K562 (cell line): ENCODE measurements around the gene STK36. TPM values are rescaled to one million over a fixed set of nuclear protein-coding genes. Genes with fewer than 3 reads are reported as not detected.

Experiments used
- CBX5 ChIP-seq: IDR thresholded peaks from 2 replicates; pipeline ENCODE4 v1.6.1; 2014; ENCODE audit warnings: low read depth, borderline replicate concordance
- DPF2 ChIP-seq: fragments of 450-650 bp; IDR thresholded peaks from 2 replicates; pipeline ENCODE4 v1.6.1; 2016
- EP400 ChIP-seq: fragments of 450-650 bp; IDR thresholded peaks from 2 replicates; pipeline ENCODE4 v1.6.1; 2017; ENCODE audit warnings: antibody characterized with exemption, mild to moderate bottlenecking, moderate library complexity
- FOXP4 ChIP-seq: sonication (generic); formaldehyde crosslinking; IDR thresholded peaks from 2 replicates; pipeline ENCODE4 v1.8.0; 2022; ENCODE audit warnings: mild to moderate bottlenecking, missing genetic modification reagents, borderline replicate concordance
- HDAC1 ChIP-seq, 2 experiments: fragments of 450-650 bp; IDR thresholded peaks; 2 replicates each; pipeline ENCODE4 v1.6.1; 2016 to 2017; ENCODE audit warnings: inconsistent platforms in 1 of 2, mild to moderate bottlenecking in 1 of 2, moderate library complexity in 1 of 2
- MAFG ChIP-seq: fragments of 450-650 bp; conservative IDR thresholded peaks from 2 replicates; pipeline ENCODE4 v1.6.1; 2016; ENCODE audit warnings: missing genetic modification characterization, missing compliant biosample characterization
- MAX ChIP-seq: sonication (generic); formaldehyde crosslinking; IDR thresholded peaks from 2 replicates; pipeline ENCODE4 v1.9.0; 2022; ENCODE audit warnings: mild to moderate bottlenecking, missing genetic modification reagents
- MLLT1 ChIP-seq, 2 experiments: fragments of 450-650 bp; IDR thresholded peaks; 2 replicates each; pipeline ENCODE4 v1.6.1; 2016
- NR4A1 ChIP-seq, 2 experiments: fragments of 250-450 bp in 1 of 2; fragments of 450-650 bp in 1 of 2; sonication (Bioruptor Pico) in 1 of 2; IDR thresholded peaks; 2 replicates each; pipeline versions ENCODE4 v1.4.0 to v1.6.1; 2016 to 2020; ENCODE audit warnings: mild to moderate bottlenecking in 2 of 2, missing compliant biosample characterization in 1 of 2, missing genetic modification characterization in 1 of 2, moderate library complexity in 1 of 2
- PHF21A ChIP-seq: fragments of 450-650 bp; IDR thresholded peaks from 2 replicates; pipeline ENCODE4 v1.6.1; 2017; ENCODE audit warnings: low read depth, borderline replicate concordance
- SIX5 ChIP-seq, 2 experiments: IDR thresholded peaks; 2 replicates each; pipeline ENCODE4 v1.6.1; 2011; ENCODE audit warnings: low read length in 2 of 2, borderline replicate concordance in 1 of 2, low read depth in 1 of 2, mild to moderate bottlenecking in 1 of 2, moderate library complexity in 1 of 2; ENCODE audit not compliant: insufficient read depth in 1 of 2
- SNAPC5 ChIP-seq: fragments of 250-450 bp; sonication (Bioruptor Pico); IDR thresholded peaks from 2 replicates; pipeline ENCODE4 v1.8.0; 2021; ENCODE audit warnings: moderate library complexity, mild to moderate bottlenecking, inconsistent platforms
- STAT6 ChIP-seq: sonication (generic); formaldehyde crosslinking; IDR thresholded peaks from 2 replicates; pipeline ENCODE4 v1.8.1; 2023; ENCODE audit warnings: mild to moderate bottlenecking, missing genetic modification reagents
- polyA plus RNA-seq, 8 experiments: library from polyadenylated mRNA; depleted of rRNA in 4 of 8; stranded (reverse) in 5 of 8; unstranded in 3 of 8; fragments of >200 nt; fragmentation: Nextera tagmentation in 2 of 8; fragmentation: Illumina TruSeq in 1 of 8; extraction: Ambion mirVana in 2 of 8; extraction: Trizol in 1 of 8; gene quantifications; 2 replicates each; pipeline versions ENCODE4 v1.2.1 to v1.2.3, GENCODE V29; 2011 to 2014; ENCODE audit warnings: inconsistent platforms in 1 of 8, missing spikeins in 1 of 8
- total RNA-seq, 7 experiments: library from RNA; depleted of rRNA in 6 of 7; stranded (reverse); fragments of >200 nt in 6 of 7; fragmentation: Illumina TruSeq in 2 of 7; extraction: Trizol in 2 of 7; gene quantifications; 2 replicates each; pipeline versions ENCODE4 v1.2.1 to v1.2.3, GENCODE V29; 2011 to 2021; ENCODE audit warnings: low replicate concordance in 1 of 7

The STK36 gene
- total and polyA plus RNA-seq, 9 of the 15 experiments (the other 6 are each of a cell fraction or from before 2014, with no cell fraction given) = 3.5 to 12.4 (median 6.7) TPM

GRCh38 chr2:218671654-218672566 lies at the start of gene STK36, which contains the start of gene RNF25 (continued):
- no peak for TF ChIP-seq STAT6 (CRISPR knock-in tag)
- no peak for TF ChIP-seq DPF2
- no peak for TF ChIP-seq CBX5
- TF ChIP-seq MAFG (tag) = no peak
- no peak for TF ChIP-seq NR4A1 (CRISPR knock-in tag; IDR thresholded peaks at IDR 0.05)
- no peak for TF ChIP-seq NR4A1 (tag; IDR thresholded peaks at IDR 0.05)
- TF ChIP-seq PHF21A = no peak
- TF ChIP-seq EP400 = peak; percentile 70
- TF ChIP-seq SIX5 (IDR thresholded peaks at IDR 0.05; ENCODE audit: borderline replicate concordance in 1 of 2, insufficient read depth in 1 of 2, low read depth in 1 of 2, low read length in 2 of 2) = no peak
- no peak for TF ChIP-seq FOXP4
- no peak for TF ChIP-seq MLLT1 (IDR thresholded peaks at IDR 0.05)
- peak in 1 of 2 experiments; percentile 95; a peak in 2 of 4 replicates for TF ChIP-seq HDAC1 (IDR thresholded peaks at IDR 0.05)
- TF ChIP-seq MAX = no peak
- TF ChIP-seq SNAPC5 (CRISPR knock-in tag) = no peak
